NCI-H2227 (cell line): ENCODE results near the gene PRSS21.

Experiments
- DNase-seq: peaks from one replicate; lab custom pipeline; 2025; ENCODE audit not compliant: unreplicated experiment; lab: John Stamatoyannopoulos, UW

Gene PRSS21

DNA sequence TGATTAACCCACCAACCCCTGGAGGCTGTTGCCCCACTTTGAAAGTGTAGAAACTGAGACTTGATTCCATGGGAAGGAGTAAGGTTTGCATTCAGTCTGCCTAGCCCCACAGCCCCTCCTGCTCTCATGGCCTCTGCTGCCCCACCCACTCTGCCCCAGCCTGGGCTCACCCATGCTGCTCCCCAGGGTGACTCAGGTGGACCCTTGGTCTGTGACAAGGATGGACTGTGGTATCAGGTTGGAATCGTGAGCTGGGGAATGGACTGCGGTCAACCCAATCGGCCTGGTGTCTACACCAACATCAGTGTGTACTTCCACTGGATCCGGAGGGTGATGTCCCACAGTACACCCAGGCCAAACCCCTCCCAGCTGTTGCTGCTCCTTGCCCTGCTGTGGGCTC, 12.3 kb upstream of the PRSS21 start:
- DNase-seq = no peak

DNA sequence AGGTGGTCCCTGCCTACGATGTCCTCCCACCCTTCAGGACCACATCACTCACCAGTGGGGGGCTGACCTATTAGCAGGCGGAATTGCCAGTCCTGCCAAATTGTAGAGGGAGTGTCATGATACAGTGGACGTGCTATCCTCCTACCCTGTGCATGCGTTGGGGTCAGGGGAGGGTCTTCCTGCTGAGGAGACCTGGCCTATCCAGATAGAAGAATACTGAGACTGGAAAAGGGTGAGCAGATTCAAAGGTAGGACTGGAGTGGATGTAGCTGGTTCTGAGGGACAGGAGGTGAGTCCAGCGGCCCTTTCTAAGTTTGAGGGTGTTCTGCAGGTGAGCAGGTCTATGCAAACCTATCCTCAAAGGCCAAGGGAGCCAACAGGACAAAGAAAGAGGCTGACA, 10.8 kb upstream of the PRSS21 start:
- no peak for DNase-seq

DNA sequence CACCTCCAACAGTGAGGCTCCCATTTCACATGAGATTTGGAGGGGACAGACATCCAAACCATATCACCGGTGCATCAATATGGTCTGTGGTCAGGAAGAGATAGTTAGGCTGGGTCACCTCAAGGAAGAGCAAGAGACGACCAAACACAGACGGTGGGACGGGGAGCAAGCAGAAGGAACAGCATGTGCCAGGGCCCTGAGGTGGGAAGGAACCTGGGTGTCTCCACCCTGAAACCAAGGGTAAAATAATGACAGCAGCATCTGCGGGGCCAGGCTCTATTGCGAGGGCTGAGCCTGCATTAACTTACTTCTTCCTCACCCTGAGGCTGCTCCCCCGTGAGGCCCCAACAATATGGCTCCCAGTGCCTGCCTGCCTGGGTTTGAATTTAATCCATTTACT, 8.9 kb upstream of the PRSS21 start:
- no peak for DNase-seq

DNA sequence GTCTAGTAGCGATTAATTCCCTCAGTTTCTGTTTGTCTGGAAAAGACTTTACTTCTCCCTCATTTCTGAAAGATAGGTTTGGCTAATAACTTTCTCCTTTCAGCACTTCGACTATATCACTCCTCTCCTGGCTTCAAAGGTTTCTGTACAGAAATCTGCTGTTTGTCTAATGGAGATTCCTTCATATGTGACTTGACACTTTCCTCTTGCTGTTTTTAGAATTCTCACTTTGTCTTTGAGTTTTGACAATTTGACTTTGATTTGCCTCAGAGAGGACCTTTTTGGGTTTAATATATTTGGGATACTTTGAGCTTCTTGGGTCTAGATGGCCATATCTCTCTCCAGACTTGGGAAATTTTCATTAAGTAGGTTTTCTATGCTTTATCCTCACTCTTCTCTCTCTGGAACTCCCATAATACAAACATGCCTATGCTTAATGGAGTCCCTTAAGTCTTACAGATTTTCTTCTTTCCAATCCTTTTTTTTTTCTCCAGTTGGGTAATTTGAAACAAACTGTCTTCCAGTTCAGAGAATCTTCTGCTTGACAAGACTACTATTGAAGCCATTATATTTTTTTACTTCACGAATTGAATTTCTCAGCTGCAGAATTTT, 7.8 kb upstream of the PRSS21 start:
- no peak for DNase-seq

DNA sequence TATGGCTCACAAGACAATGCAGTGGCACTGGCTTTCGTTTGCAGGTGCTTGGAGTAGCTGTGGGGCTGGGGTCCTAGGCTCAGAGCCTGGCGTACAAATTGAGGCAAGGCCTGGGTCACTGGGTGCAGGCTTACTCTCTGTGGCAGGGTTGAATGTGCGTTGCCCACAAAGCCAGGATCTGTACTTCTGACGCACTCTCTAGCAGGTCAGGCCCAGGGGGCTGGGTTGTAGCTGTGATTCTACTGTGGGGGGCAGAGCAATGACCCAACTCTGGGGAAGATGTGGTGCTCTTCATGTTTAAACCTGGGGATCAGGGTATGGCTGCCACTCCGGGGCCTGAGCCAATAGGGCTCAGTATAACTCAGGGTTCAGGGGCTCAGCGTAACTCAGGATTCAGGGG, 6.4 kb upstream of the PRSS21 start:
- DNase-seq = no peak

DNA sequence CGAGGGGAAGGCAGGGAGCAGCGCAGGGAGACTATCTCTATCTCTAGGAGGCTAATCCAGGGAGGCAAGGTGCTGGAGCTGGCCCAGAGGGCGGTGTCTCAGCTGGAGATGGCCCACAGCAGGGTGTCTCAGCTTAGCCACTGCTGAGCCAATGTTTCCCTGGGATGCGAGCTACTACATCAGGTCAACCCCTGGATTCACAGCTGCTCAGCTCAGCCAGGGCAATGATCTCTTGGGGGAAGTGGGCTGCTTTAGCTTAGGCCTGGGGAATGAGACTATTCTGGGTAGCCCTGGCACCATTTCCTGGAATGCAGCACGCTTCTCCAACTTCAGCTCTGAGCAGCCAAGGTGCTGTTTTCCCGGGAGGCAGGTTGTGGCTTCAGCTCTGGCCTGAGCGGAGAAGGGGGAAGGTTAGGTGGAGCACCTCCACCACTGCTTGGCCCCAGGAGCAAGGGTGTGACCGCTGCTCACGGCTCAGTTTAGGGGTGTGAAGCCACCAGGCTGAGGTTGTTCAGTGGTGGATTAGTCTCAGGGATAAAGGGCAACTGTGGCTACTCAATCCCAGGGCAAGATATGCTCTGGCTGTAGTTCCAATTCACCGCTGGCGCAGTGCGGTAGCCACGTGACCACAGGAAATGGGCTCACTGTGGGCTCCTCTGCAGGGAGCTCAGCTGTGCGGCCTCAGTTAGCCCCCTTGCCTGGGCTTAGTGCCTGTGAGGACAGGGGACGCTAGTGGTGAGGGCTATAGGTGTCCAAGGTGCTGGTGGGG, 5.2 kb upstream of the PRSS21 start:
- no peak for DNase-seq

DNA sequence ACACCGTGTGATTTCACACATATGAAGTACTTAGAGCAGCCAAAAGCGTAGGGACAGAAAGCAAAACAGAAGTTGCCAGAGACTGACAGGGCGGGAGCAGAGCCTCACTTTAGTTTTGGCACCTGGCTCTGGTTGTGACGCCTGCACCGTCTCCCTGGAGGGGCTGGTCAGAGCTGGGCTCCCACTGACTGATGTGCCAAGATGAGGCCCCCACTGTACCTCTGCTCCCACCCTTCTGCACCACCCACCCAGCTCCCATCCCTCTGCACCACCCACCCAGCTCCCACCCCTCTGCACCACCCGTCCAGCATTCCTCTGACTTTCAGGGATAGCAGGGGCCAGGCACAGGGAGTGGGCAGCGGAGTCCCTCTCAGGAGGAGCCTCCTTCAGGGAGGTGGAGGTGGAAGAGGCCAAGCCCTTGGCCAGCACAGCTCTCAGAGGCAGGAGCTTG, 3.2 kb upstream of the PRSS21 start:
- no peak for DNase-seq

DNA sequence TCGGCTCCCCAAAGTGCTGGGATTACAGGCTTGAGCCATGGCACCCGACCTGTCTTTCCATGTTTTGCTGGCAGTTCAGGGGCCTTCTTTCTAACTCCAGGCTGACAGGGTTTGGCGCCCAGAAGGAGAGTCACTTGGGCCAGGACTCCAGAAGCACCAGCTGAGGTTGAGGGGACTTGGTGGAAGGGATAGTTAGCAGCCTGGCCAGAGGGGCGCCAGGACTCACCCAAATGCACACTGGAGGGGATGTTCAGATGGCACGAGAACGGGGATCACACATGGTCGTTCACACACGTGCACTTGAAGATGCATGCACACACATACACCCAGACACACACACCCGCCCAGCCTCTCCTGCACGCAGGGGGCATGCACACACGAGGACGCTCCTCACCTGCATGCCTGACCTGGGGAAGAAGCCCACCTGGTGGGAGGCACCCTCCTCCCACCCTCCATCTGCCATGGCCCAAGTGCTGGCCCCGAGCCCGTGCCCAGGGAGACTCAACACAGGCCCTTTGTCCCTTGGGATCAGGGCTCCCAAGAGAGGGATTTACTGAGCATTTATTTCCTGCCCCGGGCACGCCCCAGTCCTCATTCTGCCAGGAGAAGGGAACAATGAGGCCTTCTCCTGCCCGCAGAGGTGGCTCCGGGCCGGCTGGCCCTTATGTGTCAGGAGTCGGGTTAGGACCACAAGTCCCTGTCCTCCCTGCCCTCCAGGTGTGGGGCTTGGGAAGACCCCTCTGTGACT, 2.3 kb upstream of the PRSS21 start:
- DNase-seq = no peak

DNA sequence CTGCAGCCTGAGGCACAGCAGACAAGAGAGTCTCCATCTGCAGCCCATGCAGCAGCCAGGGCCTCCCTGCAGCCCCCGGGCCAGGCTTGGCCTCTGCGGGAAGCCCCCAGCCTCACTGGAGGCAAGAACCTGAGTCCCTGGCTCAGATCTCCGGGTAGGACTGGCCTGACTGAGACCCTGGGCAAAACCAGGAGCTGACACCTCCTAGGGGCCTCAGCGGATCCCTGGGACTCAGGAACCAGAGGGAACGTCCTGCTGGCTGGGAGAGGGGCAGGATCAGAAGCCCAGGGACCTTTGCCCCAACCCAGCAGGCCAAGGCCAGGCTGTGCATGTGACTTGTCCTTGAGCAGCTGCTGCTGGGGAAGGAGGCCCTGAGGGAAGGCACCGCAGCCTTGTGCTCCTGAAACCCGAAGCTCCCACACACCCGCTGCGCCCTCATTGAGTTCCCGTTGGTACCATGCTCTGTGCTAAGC, 1.7 kb upstream of the PRSS21 start:
- no peak for DNase-seq

DNA sequence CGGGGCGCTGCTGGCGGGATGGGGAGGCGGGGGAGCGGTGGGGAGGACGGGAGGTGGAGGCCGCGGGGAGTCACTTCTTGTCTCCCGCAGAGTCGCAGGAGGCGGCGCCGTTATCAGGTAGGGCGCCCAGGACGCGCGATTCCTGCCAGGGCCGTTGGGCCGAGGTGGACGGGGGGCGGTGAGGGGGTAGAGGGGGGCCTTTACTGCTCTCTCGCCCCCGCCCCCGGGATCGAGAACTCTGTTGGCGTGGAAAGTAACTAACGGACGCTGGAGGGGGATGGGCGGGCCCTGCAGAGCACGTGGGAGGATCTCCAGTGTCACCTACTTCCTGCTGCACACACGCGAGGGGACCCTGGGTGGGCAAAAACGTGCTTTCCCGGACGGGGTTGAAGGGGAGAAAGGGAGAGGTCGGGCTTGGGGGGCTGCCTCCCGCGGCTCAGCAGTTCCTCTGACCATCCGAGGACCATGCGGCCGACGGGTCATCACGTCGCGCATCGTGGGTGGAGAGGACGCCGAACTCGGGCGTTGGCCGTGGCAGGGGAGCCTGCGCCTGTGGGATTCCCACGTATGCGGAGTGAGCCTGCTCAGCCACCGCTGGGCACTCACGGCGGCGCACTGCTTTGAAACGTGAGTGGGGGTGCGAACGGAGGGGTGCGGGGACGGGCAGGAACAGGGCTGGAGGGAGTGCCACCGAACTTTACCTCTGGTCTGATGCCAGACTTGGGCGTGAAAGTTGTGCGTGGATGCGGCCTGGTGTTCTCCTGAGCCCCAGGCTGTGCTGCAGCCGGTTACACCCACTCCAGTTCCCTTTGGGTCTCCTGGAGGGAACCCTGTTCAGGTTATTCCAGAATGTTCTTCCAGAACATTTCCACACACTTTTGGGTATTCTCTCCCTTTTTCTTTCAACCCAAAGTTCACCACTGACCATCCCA, 569 bp downstream of the PRSS21 start:
- no peak for DNase-seq

DNA sequence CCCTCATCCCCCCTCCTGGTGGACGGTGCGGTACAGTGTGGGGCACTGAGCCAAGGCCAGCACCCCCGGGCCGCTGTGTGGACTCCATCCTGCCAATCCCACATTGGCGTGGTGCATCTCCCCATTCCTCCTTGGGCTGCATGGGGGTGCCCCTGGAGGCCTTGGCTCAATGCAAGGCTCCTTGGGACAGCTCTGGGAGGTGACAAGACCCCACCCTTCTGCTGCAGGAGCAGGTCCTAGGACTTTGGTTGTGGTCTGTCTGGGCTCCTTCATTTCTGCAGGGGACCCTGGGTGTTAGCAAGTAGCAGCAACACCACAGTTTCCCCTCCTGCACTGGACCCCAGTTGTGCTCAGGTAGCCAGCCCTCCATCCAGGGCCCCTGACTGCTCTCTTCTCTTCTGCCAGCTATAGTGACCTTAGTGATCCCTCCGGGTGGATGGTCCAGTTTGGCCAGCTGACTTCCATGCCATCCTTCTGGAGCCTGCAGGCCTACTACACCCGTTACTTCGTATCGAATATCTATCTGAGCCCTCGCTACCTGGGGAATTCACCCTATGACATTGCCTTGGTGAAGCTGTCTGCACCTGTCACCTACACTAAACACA, 1.3 kb downstream of the PRSS21 start:
- DNase-seq = no peak

DNA sequence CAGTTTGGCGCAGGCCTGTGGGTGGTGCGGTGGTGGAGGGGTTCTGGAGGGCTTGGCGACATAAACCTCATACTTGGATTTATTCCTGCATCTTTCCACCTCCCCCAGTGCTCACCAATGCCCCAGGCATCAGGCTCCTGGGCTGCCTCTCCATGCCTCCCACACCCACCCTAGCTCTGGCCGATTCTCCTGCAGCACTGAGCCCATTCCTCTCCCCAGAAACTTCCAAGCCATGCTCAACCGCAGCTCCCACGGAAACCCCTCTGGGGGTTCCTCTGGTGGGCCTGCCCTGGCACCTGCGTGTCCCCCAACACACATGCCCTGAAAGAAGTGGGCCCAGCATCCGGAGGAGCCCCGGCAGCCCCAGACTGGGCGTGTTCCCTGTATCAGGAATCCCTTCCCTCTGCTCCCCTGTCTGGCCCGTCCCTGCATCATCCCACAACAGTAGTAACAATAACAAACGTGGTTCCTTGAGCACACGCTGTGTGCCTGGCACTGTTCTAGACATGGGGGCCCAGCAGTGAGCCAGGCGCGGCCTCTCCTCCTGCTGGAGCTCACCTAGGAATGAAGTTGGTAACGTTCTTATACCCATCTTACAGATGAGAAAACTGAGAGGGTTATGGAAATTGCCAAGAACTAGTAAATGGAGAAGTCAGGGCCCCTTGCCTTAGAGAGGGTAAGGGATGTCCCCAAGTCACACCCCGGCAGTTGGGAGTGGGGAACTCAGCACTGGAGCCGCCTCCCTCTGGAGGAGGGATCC, 2.3 kb downstream of the PRSS21 start:
- no peak for DNase-seq

DNA sequence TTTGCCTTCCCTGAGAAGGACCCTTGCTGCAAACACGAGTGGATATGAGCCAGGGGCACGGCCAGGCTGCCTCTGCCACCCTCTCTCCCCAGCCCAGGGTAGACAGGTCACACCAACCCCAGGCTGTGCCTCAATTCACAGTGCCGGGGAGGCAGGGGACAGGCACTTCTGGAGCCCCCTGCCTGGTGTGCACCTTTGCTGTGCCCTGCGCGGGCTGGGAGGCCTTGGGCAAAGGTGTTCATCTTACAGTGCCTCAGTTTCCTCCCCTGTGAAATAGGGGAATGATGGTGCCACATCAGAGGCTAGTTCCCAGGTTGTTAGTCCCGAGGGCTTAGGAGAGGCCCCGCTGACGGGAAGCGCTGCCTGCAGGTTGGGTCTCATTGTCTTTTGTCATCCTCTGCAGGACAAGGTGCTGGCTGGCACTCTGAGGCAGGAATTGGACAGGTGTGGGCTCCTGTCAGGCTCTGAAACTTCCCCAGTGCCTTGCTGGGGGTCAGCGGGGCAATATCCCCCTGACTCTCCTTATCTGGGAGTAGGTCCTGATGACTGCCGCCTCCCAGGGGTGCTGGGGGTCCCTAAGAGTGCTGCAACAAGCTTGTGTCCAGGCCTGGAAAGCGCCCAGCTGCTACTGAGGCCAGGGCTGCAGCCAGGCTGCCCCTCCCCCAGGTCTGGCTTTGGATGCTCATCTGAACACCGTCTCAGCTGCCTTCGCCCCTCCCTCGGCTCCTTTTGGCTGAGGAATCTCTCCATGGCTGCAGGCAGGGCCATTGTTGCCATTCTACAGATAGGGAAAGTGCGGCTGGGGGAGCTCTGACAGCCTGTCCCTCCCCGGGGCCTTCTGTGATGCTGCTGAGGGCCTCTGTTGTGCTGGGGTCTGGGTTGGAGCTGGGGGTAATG, 3.1 kb downstream of the PRSS21 start:
- no peak for DNase-seq

DNA sequence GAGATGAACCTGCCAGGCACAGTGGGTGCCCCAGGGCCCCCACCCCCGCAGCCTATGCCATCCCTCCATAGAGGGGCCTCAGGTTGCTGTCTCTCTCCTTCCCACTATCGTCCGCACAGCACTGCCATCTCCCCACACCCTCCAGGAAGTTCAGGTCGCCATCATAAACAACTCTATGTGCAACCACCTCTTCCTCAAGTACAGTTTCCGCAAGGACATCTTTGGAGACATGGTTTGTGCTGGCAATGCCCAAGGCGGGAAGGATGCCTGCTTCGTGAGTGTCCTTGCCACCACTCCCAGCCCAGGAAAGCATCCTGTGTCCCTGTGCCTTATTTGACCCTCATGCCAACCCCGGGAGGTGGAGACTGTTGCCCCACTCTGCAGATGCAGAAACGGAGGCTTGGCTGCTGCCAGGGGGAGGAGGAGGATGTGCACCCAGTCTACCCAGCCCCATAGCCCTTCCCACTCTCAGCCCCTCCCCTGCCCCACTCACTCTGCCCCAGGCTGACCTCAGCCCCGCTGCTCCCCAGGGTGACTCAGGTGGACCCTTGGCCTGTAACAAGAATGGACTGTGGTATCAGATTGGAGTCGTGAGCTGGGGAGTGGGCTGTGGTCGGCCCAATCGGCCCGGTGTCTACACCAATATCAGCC, 3.9 kb downstream of the PRSS21 start:
- no peak for DNase-seq

DNA sequence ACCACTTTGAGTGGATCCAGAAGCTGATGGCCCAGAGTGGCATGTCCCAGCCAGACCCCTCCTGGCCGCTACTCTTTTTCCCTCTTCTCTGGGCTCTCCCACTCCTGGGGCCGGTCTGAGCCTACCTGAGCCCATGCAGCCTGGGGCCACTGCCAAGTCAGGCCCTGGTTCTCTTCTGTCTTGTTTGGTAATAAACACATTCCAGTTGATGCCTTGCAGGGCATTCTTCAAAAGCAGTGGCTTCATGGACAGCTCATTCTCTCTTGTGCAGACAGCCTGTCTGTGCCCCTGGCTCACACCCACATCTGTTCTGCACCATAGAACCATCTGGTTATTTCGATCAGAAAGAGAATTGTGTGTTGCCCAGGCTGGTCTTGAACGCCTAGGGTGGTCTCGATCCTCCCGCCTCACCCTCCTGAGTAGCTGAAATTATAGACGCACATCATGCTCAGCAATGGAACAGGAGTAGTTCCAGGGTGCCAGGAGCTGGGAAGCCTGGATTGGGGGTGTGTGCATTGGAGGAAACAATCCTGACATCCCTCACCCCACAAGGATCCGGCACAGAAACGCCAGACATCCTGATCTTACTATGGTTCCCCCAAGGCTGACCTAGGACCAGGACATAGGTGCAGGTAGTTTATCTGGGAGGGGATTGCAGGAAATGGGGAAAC, 4.6 kb downstream of the PRSS21 start:
- no peak for DNase-seq

DNA sequence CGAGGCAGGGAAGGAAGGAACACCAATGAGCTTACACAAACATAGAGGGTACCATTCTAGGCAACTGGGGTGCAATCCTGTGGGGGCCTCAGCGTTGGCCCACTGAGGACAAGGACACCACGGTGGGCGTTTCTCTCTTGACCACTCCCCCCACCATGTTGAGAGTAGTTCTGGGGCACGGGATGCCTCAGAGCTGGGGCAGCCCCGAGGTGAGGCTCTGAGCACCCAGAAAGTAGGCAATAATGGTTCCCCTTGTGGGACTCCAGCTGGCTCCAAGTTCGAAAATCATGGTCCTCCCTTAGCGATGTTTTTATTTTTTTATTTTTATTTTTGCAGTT, 5.1 kb downstream of the PRSS21 start:
- no peak for DNase-seq

DNA sequence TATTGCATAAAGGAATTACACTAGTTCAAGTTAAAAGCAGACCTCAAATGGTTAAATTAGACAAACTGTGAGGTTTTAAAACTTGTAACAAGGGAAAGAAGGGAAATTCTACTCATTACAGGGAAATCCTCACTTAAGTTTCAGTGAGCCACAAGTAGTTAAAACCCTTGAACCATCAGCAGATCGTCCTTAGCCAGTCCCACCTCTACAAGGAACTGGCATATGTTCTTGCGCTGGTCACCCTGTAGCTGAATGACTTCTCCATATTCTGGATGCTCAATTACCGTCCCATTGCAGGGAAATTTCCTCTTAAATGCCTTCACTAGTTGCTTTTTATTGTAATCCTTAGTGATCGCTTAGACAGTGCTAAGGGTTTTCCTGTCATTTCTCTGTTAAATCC, 5.5 kb downstream of the PRSS21 start:
- no peak for DNase-seq

DNA sequence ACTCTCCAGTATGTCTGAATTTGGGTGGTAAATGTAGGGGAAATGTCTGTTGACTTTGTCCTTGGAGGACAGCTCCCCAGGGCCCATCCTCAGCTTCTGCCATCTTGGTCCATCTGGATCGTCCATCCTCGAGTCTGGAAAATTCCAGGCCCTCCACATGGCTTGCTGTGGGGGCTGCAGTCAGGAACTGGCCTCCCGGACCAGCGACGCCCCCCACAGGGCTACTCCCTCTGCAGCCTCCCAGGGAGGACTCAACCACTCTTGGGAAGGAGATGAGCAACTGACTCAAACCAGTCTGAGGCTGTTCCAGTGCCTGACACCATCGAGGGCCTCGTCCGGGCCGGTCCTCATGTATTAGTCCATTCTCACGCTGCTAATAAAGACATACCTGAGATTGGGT, 7.6 kb downstream of the PRSS21 start:
- DNase-seq = no peak
